ENCODE data around the gene WIPF3.

WIPF3 gene

GRCh38 chr7:29811586-29811985 is 5.3 kb downstream of the WIPF3 start:
- no peak for TF ChIP-seq CREB5 (CRISPR knock-in tag; IDR thresholded peaks at IDR 0.05; ENCODE audit: low read depth)
- TF ChIP-seq ZC3H10 (CRISPR knock-in tag; IDR thresholded peaks at IDR 0.05): no peak
- no peak for TF ChIP-seq ARNTL (CRISPR knock-in tag; IDR thresholded peaks at IDR 0.05; ENCODE audit: borderline replicate concordance, low read depth)
- no peak for TF ChIP-seq RARB (CRISPR knock-in tag; IDR thresholded peaks at IDR 0.05)
- no peak for TF ChIP-seq TOX (CRISPR knock-in tag; IDR thresholded peaks at IDR 0.05; ENCODE audit: borderline replicate concordance)
- no peak for TF ChIP-seq ZNF8 (CRISPR knock-in tag; IDR thresholded peaks at IDR 0.05)
- no peak for TF ChIP-seq OSR1 (CRISPR knock-in tag; IDR thresholded peaks at IDR 0.05)
- no peak for TF ChIP-seq ESRRG (CRISPR knock-in tag; IDR thresholded peaks at IDR 0.05)
- ATAC-seq: no peak

- TF ChIP-seq ZNF565 (CRISPR knock-in tag; conservative IDR thresholded peaks at IDR 0.05; ENCODE audit: low read depth) (no peak), GLIS3 (CRISPR knock-in tag; IDR thresholded peaks at IDR 0.05) (no peak), PATZ1 (CRISPR knock-in tag; IDR thresholded peaks at IDR 0.05; ENCODE audit: borderline replicate concordance) (no peak), ESRRG (CRISPR knock-in tag; IDR thresholded peaks at IDR 0.05) (no peak), ARNTL (CRISPR knock-in tag; IDR thresholded peaks at IDR 0.05; ENCODE audit: borderline replicate concordance, low read depth) (no peak), ZNF8 (CRISPR knock-in tag; IDR thresholded peaks at IDR 0.05) (no peak), PPARA (CRISPR knock-in tag; IDR thresholded peaks at IDR 0.05; ENCODE audit: borderline replicate concordance) (no peak), OSR1 (CRISPR knock-in tag; IDR thresholded peaks at IDR 0.05) (no peak)
- ATAC-seq: no peak
These were observed 6.0 kb downstream of the WIPF3 start for GRCh38 chr7:29812185-29812876.

GRCh38 chr7:29815181-29816105 is 9.1 kb downstream of the WIPF3 start:
- no peak for ATAC-seq
- TF ChIP-seq TOX (CRISPR knock-in tag; IDR thresholded peaks at IDR 0.05; ENCODE audit: borderline replicate concordance) (no peak), ESRRG (CRISPR knock-in tag; IDR thresholded peaks at IDR 0.05) (no peak), TSHZ2 (CRISPR knock-in tag; IDR thresholded peaks at IDR 0.05) (no peak), ZNF70 (CRISPR knock-in tag; IDR thresholded peaks at IDR 0.05) (no peak), CSRNP3 (CRISPR knock-in tag; IDR thresholded peaks at IDR 0.05) (no peak), ISL1 (CRISPR knock-in tag; IDR thresholded peaks at IDR 0.05) (no peak), GLIS3 (CRISPR knock-in tag; IDR thresholded peaks at IDR 0.05) (no peak), RARB (CRISPR knock-in tag; IDR thresholded peaks at IDR 0.05) (no peak), ZC3H10 (CRISPR knock-in tag; IDR thresholded peaks at IDR 0.05) (no peak), ZFP30 (CRISPR knock-in tag; IDR thresholded peaks at IDR 0.05) (no peak)

- ATAC-seq: no peak
- TF ChIP-seq CSDC2 (CRISPR knock-in tag; IDR thresholded peaks at IDR 0.05) (no peak), PPARA (CRISPR knock-in tag; IDR thresholded peaks at IDR 0.05; ENCODE audit: borderline replicate concordance) (no peak), ZNF70 (CRISPR knock-in tag; IDR thresholded peaks at IDR 0.05) (no peak), ZNF8 (CRISPR knock-in tag; IDR thresholded peaks at IDR 0.05) (no peak), ISL1 (CRISPR knock-in tag; IDR thresholded peaks at IDR 0.05) (no peak), ARNTL (CRISPR knock-in tag; IDR thresholded peaks at IDR 0.05; ENCODE audit: borderline replicate concordance, low read depth) (no peak), POU6F1 (CRISPR knock-in tag; IDR thresholded peaks at IDR 0.05; ENCODE audit: borderline replicate concordance, low read depth) (no peak), BACH2 (CRISPR knock-in tag; IDR thresholded peaks at IDR 0.05; ENCODE audit: borderline replicate concordance) (no peak), ZC3H10 (CRISPR knock-in tag; IDR thresholded peaks at IDR 0.05) (no peak), GLIS3 (CRISPR knock-in tag; IDR thresholded peaks at IDR 0.05) (no peak), PATZ1 (CRISPR knock-in tag; IDR thresholded peaks at IDR 0.05; ENCODE audit: borderline replicate concordance) (no peak), TOX (CRISPR knock-in tag; IDR thresholded peaks at IDR 0.05; ENCODE audit: borderline replicate concordance) (no peak), ZFP3 (CRISPR knock-in tag; IDR thresholded peaks at IDR 0.05) (no peak), OSR1 (CRISPR knock-in tag; IDR thresholded peaks at IDR 0.05) (no peak), SNAI2 (CRISPR knock-in tag; IDR thresholded peaks at IDR 0.05) (no peak)
These were observed 12.0 kb downstream of the WIPF3 start for GRCh38 chr7:29818308-29818707.

All from SK-N-SH treated with all-trans-retinoic acid at 6 μM for 48 hours (cell line).